ENCODE measurements around the gene KIRREL3. TPM values are rescaled to one million over a fixed set of nuclear protein-coding genes. Genes with fewer than 3 reads are reported as not detected.

KIRREL3 gene
- total and polyA plus RNA-seq, 9 of the 15 experiments (the other 6 are each of a cell fraction or from before 2014, with no cell fraction given): 0.04 to 0.10 TPM; not detected in 7

GRCh38 chr11:126993599-126993998, 7.0 kb downstream of the KIRREL3 start:
- ChIA-PET POLR2A (interaction anchor here (0.6 kb wide), 1 partner anchor 377 kb away, joined by 3 read pairs; no protein-coding TSS in a partner anchor), CTCF (ENCODE audit: low intra/inter-chr PET ratio) (no interaction called here)
- Histone ChIP-seq H4K20me1 (replicated peaks; ENCODE audit: control insufficient read depth, insufficient read depth, low read length) (no peaks in the 10 kb centered on the region), H2AFZ (ENCODE audit: low read depth, low read length) (no peak overlapping the region), H3K4me1 (replicated peaks in 1 of 2; ENCODE audit: control insufficient read depth in 2 of 2, insufficient read depth in 2 of 2, low read length in 2 of 2) (no peaks in the 10 kb centered on the region), H3K36me3 (ENCODE audit: control insufficient read depth, insufficient read depth, low read length) (no peaks in the 10 kb centered on the region), H3K9me1 (ENCODE audit: control insufficient read depth, insufficient read depth, low read length) (no peaks in the 10 kb centered on the region), H3K9ac (ENCODE audit: insufficient read depth in 1 of 2, low read depth in 2 of 2, low read length in 2 of 2) (no peak overlapping the region), H3K9me3 (replicated peaks; ENCODE audit: control insufficient read depth, insufficient read depth, low read depth, low read length) (no peaks in the 10 kb centered on the region), H3K79me2 (ENCODE audit: control insufficient read depth, insufficient read depth, low read length) (no peaks in the 10 kb centered on the region), H3K27ac (ENCODE audit: extremely low read depth, low read depth, low read length) (no peak overlapping the region), H3K4me2 (ENCODE audit: insufficient read depth, low read length) (no peak overlapping the region), H3K4me3 (no peak overlapping the region), H3K27me3 (ENCODE audit: control insufficient read depth in 2 of 2, insufficient read depth in 2 of 2, low read length in 2 of 2) (peaks cover 0 to 8% of the 10 kb centered on the region in 2 experiments; a peak in 2 of 5 replicates)
- WGBS (ENCODE audit: insufficient coverage, low coverage, missing lambda C conversion rate): 0% methylated on average over 2 of the region's 2 CpGs
- ATAC-seq: no peak
- intact Hi-C loops (cut with micrococcal nuclease): no loop called here
- no peak for FAIRE-seq
- no TSS peak for BruUV-seq (replicated peaks)
- in situ Hi-C loops (cut with MboI): loop anchor here (25.0 kb wide), 2 partner anchors 281 to 681 kb away; partner anchors contain the start of gene DCPS
- DNase-seq (ENCODE audit: extremely low read depth in 1 of 4, low spot score in 3 of 4): no peak
- TF ChIP-seq ZFP91 (CRISPR knock-in tag; IDR thresholded peaks at IDR 0.05): no peak
- TF ChIP-seq TARDBP (IDR thresholded peaks at IDR 0.05): no peak
- no peak for TF ChIP-seq LEF1 (IDR thresholded peaks at IDR 0.05)
- TF ChIP-seq OTX1 (CRISPR knock-in tag; IDR thresholded peaks at IDR 0.05): no peak
- TF ChIP-seq MBD2 (IDR thresholded peaks at IDR 0.05; ENCODE audit: borderline replicate concordance, low read depth): no peak
- no peak for TF ChIP-seq CBFB (CRISPR knock-in tag; IDR thresholded peaks at IDR 0.05)
- TF ChIP-seq HDAC3 (IDR thresholded peaks at IDR 0.05; ENCODE audit: borderline replicate concordance, partially characterized antibody): no peak
- no peak for TF ChIP-seq DIDO1 (tag; IDR thresholded peaks at IDR 0.05; ENCODE audit: low read depth)
- no peak for TF ChIP-seq PML (IDR thresholded peaks at IDR 0.05; ENCODE audit: low read length)
- no peak for TF ChIP-seq ZNF707 (CRISPR knock-in tag; conservative IDR thresholded peaks at IDR 0.05)
- TF ChIP-seq ZNF609 (CRISPR knock-in tag; IDR thresholded peaks at IDR 0.05; ENCODE audit: borderline replicate concordance): no peak
- no peak for TF ChIP-seq SIRT6 (IDR thresholded peaks at IDR 0.05; ENCODE audit: low read depth, low read length)
- TF ChIP-seq MNT (conservative IDR thresholded peaks at IDR 0.05): no peak
- no peak for TF ChIP-seq SMAD3 (CRISPR knock-in tag; conservative IDR thresholded peaks at IDR 0.05)
- TF ChIP-seq THRB (CRISPR knock-in tag; conservative IDR thresholded peaks at IDR 0.05): no peak

All from K562 (cell line).